GM12878 (cell line): ENCODE data around the gene ERC2. TPM values are rescaled to one million over a fixed set of nuclear protein-coding genes. Genes with fewer than 3 reads are reported as not detected.

ENCODE experiments used
- ATAC-seq: fragments of 200-7000 bp; cut with Tn5 transposase; 3 replicates; pipeline ENCODE4 v1.9.1; 2020; ENCODE audit warnings: mild to moderate bottlenecking, moderate library complexity
- BruUV-seq: library from RNA; stranded (reverse); fragments of 400-500 nt; replicated peaks from 2 replicates; lab custom pipeline; 2021; lab: Mats Ljungman, UMichigan
- CTCF ChIA-PET: fragments of 300-600 bp; sonication (Branson Sonifier 250); formaldehyde crosslinking; extraction: SDS; loops from one replicate; lab custom pipeline; 2021; ENCODE audit warnings: inconsistent platforms; lab: Yijun Ruan, JAX
- POLR2A ChIA-PET: fragments of 350-600 bp; formaldehyde crosslinking; extraction: SDS; loops from one replicate; lab custom pipeline; 2021; ENCODE audit warnings: inconsistent platforms; lab: Charles Lee
- RAD21 ChIA-PET: fragments of 300-600 bp; sonication (Branson Sonifier 250); formaldehyde crosslinking; loops from one replicate; lab custom pipeline; 2023; ENCODE audit warnings: antibody characterized with exemption; ENCODE audit not compliant: unreplicated experiment; lab: Charles Lee
- SMC1A ChIA-PET: fragments of 300-600 bp; sonication (Branson Sonifier 250); formaldehyde crosslinking; loops from one replicate; lab custom pipeline; 2023; ENCODE audit not compliant: unreplicated experiment, uncharacterized antibody; lab: Charles Lee
- DNase-seq: peaks from one replicate; pipeline ENCODE4 v3.0.0-alpha.2; 2011; ENCODE audit warnings: low read depth, low spot score
- FAIRE-seq: peaks from 3 replicates; lab custom pipeline; 2011; peaks lifted over from hg19 to GRCh38; lab: Jason Lieb, UNC
- H2AFZ ChIP-seq: 2 replicates; pipeline ENCODE4 v1.6.0; 2011; ENCODE audit warnings: low read depth, low read length, control low read depth; ENCODE audit not compliant: control insufficient read depth
- H3K27ac ChIP-seq: 2 replicates; pipeline ENCODE4 v1.5.1; 2011; ENCODE audit warnings: control low read depth; ENCODE audit not compliant: control insufficient read depth, insufficient read depth
- H3K27me3 ChIP-seq, 2 experiments: replicated peaks in 1 of 2; 2 replicates each; pipeline versions ENCODE4 v1.6.0 to v1.6.1; 2011; ENCODE audit warnings: low read length in 1 of 2; ENCODE audit not compliant: control insufficient read depth in 2 of 2, insufficient read depth in 2 of 2
- H3K36me3 ChIP-seq, 2 experiments: 2 replicates each; pipeline ENCODE4 v1.5.1; 2011; ENCODE audit warnings: low read length in 1 of 2; ENCODE audit not compliant: control insufficient read depth in 2 of 2, insufficient read depth in 2 of 2
- H3K4me1 ChIP-seq: 2 replicates; pipeline ENCODE4 v1.6.1; 2011; ENCODE audit warnings: mild to moderate bottlenecking, low read length, moderate library complexity, mixed read lengths; ENCODE audit not compliant: control insufficient read depth, insufficient read depth
- H3K4me2 ChIP-seq: 2 replicates; pipeline ENCODE4 v1.6.0; 2011; ENCODE audit warnings: control low read depth; ENCODE audit not compliant: control insufficient read depth, insufficient read depth
- H3K4me3 ChIP-seq: fragments of 200-600 bp; sonication (generic); 2 replicates; pipeline ENCODE4 v1.5.1; 2016
- H3K79me2 ChIP-seq: 2 replicates; pipeline ENCODE4 v1.6.0; 2011; ENCODE audit warnings: low read length; ENCODE audit not compliant: control insufficient read depth, insufficient read depth
- H3K9ac ChIP-seq: 2 replicates; pipeline ENCODE4 v1.8.0; 2011; ENCODE audit warnings: low read length, control low read depth, mixed read lengths; ENCODE audit not compliant: control insufficient read depth, insufficient read depth
- H3K9me3 ChIP-seq: replicated peaks from 3 replicates; pipeline ENCODE4 v1.5.1; 2011; ENCODE audit warnings: mild to moderate bottlenecking, low read length; ENCODE audit not compliant: control insufficient read depth, insufficient read depth
- H4K20me1 ChIP-seq: 2 replicates; pipeline ENCODE4 v1.6.0; 2011; ENCODE audit not compliant: control insufficient read depth, insufficient read depth
- BHLHE40 ChIP-seq, 2 experiments: fragments of 450-650 bp in 1 of 2; IDR thresholded peaks; 2 replicates each; pipeline ENCODE4 v1.6.1; 2011 to 2017; ENCODE audit warnings: low read depth in 2 of 2, borderline replicate concordance in 1 of 2, improper control_type of control experiment in 1 of 2, low read length in 1 of 2, mild to moderate bottlenecking in 1 of 2
- DPF2 ChIP-seq: fragments of 450-650 bp; IDR thresholded peaks from 2 replicates; pipeline ENCODE4 v1.6.1; 2017; ENCODE audit warnings: mild to moderate bottlenecking
- MXI1 ChIP-seq: fragments of 150-350 bp; IDR thresholded peaks from 2 replicates; pipeline ENCODE4 v1.6.1; 2011; ENCODE audit warnings: low read depth, mild to moderate bottlenecking, inconsistent platforms, low read length, improper control_type of control experiment
- RAD21 ChIP-seq: IDR thresholded peaks from 2 replicates; pipeline ENCODE4 v1.6.1; 2011; ENCODE audit warnings: mild to moderate bottlenecking, low read depth, low read length, moderate library complexity; ENCODE audit not compliant: insufficient read depth
- WGBS: methylation state at CpG from one replicate; pipeline ENCODE4 v1.1.6; 2016; ENCODE audit warnings: low lambda C conversion rate; ENCODE audit not compliant: insufficient replicate concordance, insufficient coverage; ENCODE audit errors: missing lambda C conversion rate; 5-methylcytosine and 5-hydroxymethylcytosine counted together
- in situ Hi-C: fragments of 300-500 bp; cut with MboI; formaldehyde crosslinking; loops from 9 replicates; pipeline ENCODE4 v1.14.3; 2018; ENCODE audit warnings: mixed read lengths
- intact Hi-C: fragments of 100-400 bp; cut with micrococcal nuclease; formaldehyde crosslinking; loops from one replicate; pipeline ENCODE4 v1.14.2; 2022; ENCODE audit not compliant: unreplicated experiment
- polyA plus RNA-seq, 11 experiments: library from polyadenylated mRNA; depleted of rRNA in 4 of 11; unstranded in 6 of 11; stranded (reverse) in 5 of 11; fragments of >200 nt; fragmentation: Nextera tagmentation in 4 of 11; fragmentation: Illumina TruSeq in 1 of 11; extraction: Ambion mirVana in 4 of 11; extraction: Trizol in 1 of 11; gene quantifications; 1 replicate in 1 of 11; 2 replicates in 10 of 11; pipeline versions ENCODE4 v1.2.1 to v1.2.3, GENCODE V29; 2011 to 2016; ENCODE audit warnings: inconsistent platforms in 2 of 11, missing spikeins in 2 of 11, low read depth in 1 of 11
- total RNA-seq, 4 experiments: library from RNA; depleted of rRNA in 3 of 4; stranded (reverse); fragments of >200 nt in 3 of 4; fragmentation: Illumina TruSeq in 1 of 4; extraction: Trizol in 1 of 4; gene quantifications; 2 replicates each; pipeline versions ENCODE4 v1.2.1 to v1.2.3, GENCODE V29; 2013 to 2021
- TF ChIP-seq, protein P1 (sequence below): IDR thresholded peaks from 2 replicates; pipeline ENCODE4 v1.6.1; 2011; ENCODE audit warnings: mild to moderate bottlenecking, low read depth, low read length, moderate library complexity; ENCODE audit not compliant: insufficient replicate concordance

ERC2 gene
- total and polyA plus RNA-seq, 10 of the 15 experiments (the other 5 are each of a cell fraction or from before 2014, with no cell fraction given), result 0.06 to 1.4 (median 0.12) TPM; not detected in 3

DNA sequence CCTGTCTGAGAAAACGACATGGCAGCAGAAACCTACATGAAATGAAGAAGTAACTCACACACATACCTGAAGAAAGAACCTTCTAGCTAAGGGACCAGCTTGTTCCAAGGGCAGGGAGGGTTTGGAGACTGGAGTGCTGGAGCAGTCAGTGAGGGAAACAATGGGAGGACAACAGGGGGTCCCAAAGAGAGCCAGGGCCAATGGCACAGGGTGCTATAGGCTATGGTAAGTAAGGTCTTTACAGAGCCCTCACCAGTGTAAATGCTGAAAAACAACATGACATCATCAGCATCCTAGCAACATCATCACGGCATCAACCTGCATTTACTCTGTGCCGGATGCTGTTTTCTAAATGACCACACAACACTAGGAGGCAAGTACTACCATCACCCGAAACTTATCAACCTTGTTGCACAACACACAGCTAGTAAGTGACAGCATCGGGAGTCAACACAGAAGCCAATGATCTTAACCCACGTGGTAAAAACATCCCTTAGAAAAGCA is 531.7 kb downstream of the ERC2 start:
- H3K4me1 ChIP-seq, result no peaks in the 10 kb centered on the region
- H3K9me3 ChIP-seq, result no peaks in the 10 kb centered on the region
- H3K27me3 ChIP-seq, result no peaks in the 10 kb centered on the region; a peak in 1 of 4 replicates
- CTCF ChIA-PET, result no interaction called here
- no peaks in the 10 kb centered on the region for H3K36me3 ChIP-seq
- no peaks in the 10 kb centered on the region for H4K20me1 ChIP-seq
- H2AFZ ChIP-seq, result no peak overlapping the region
- H3K79me2 ChIP-seq, result no peaks in the 10 kb centered on the region
- SMC1A ChIA-PET, result interaction anchor here (0.7 kb wide), 1 partner anchor 18 kb away, joined by 3 read pairs; no protein-coding TSS in a partner anchor
- ATAC-seq (no peak), FAIRE-seq (no peak), DNase-seq (no peak)
- POLR2A ChIA-PET, result no interaction called here
- TF ChIP-seq BHLHE40 (IDR thresholded peaks at IDR 0.05; ENCODE audit: borderline replicate concordance in 1 of 2, low read depth in 2 of 2, low read length in 1 of 2), result no peak
- H3K4me3 ChIP-seq, result no peak overlapping the region
- in situ Hi-C loops (no loop called here), intact Hi-C loops (no loop called here)
- WGBS, result 22% methylated on average over 6 of the region's 6 CpGs
- no peak overlapping the region for H3K4me2 ChIP-seq
- BruUV-seq, result no TSS peak
- RAD21 ChIA-PET, result no interaction called here
- H3K27ac ChIP-seq, result no peak overlapping the region
- no peak overlapping the region for H3K9ac ChIP-seq

DNA sequence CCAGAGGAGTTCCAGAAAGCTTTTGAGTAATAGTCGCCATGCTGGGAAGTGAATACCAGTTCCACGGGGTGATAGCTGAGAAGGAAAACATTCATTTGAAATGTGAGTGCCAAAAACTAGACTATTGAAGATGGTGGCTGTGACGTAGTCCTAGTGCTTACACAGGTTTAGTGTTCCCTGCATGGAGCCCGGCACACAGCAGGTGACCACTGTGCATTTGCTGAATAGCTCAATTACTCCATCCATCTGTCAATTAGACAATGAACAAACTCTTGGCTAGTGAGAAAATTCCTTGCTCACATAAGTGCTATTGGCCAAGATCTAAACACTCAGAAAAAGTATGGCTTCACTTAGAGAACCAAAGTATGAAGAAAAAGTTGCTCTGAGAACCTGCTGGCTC is 533.0 kb downstream of the ERC2 start:
- no TSS peak for BruUV-seq

More for the DNA sequence above, 533.0 kb downstream of the ERC2 start:
- Histone ChIP-seq H3K36me3 (no peaks in the 10 kb centered on the region), H3K79me2 (no peaks in the 10 kb centered on the region), H3K27ac (no peak overlapping the region), H3K4me1 (no peaks in the 10 kb centered on the region), H3K27me3 (no peaks in the 10 kb centered on the region; a peak in 1 of 4 replicates), H2AFZ (no peak overlapping the region), H4K20me1 (no peaks in the 10 kb centered on the region), H3K4me2 (no peak overlapping the region), H3K9me3 (no peaks in the 10 kb centered on the region), H3K9ac (no peak overlapping the region), H3K4me3 (no peak overlapping the region)
- TF ChIP-seq MXI1 (no peak), DPF2 (no peak), RAD21 (no peak)
- TF ChIP-seq, protein P1, sequence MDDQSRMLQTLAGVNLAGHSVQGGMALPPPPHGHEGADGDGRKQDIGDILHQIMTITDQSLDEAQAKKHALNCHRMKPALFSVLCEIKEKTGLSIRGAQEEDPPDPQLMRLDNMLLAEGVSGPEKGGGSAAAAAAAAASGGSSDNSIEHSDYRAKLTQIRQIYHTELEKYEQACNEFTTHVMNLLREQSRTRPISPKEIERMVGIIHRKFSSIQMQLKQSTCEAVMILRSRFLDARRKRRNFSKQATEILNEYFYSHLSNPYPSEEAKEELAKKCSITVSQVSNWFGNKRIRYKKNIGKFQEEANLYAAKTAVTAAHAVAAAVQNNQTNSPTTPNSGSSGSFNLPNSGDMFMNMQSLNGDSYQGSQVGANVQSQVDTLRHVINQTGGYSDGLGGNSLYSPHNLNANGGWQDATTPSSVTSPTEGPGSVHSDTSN, result no peak
- ChIA-PET CTCF (no interaction called here), SMC1A (no interaction called here), RAD21 (no interaction called here), POLR2A (no interaction called here)
- intact Hi-C loops, result no loop called here
- WGBS, result 30% methylated on average over 4 of the region's 4 CpGs
- FAIRE-seq, result no peak
- in situ Hi-C loops, result no loop called here
- ATAC-seq, result no peak
- DNase-seq, result no peak
